A549 treated with dexamethasone at 1 μM for 4 hours (cell line): ENCODE results near the gene PIK3R4. TPM values are rescaled to one million over a fixed set of nuclear protein-coding genes. Genes with fewer than 3 reads are reported as not detected.

Experiments
- total RNA-seq: library from RNA; stranded (reverse); fragments of 200-300 nt; extraction: Qiagen RNA extraction; gene quantifications from 5 replicates; pipeline ENCODE4 v1.2.3, GENCODE V29; 2022

The PIK3R4 gene
- total RNA-seq, result 15.0 to 20.8 TPM (median 15.8 TPM) in 5 replicates

DNA sequence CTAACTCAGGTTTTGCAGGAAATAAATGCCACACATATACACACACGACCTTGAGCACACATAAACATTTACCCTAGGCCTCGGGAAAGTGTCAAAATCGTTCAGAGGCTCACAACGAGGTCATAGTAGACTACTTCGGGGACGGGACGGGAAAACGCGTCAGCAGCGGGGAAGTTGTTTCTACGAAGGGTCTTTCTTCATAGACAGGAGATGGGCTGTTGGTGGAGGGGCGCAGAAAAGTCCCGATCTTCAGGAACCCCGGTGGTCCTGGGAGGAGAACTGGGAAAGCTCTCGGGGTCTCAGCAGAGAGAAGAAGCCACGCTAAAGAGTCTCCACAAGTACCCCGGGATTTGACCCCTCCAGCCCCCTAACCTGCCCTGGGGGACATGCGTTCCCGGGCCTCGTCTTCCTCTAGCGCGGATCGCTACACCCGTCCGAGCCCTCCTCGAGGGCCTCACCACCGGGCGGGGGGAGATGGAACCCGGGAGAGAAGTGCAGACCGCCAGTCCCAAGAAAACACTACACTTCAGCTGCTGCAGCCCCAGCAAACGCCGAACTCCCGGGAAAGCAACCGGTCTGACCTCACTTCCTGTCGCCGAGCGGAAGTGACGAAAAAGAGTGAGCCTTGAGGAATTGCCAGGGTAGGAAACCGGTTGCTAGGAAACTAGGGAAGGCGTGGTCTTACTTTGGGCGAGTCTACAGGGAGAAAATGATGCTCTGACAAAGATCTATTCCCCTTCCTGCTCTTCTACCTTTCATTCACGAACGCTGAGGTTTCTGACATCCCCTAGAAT, at the start of gene PIK3R4:
TSS of gene PIK3R4 (minus strand) at position 584 of the 794 bp plus-strand sequence. CDS start 1,611 bp downstream, outside the sequence.

Other genes with a start within 250 kb of the PIK3R4 start
- not detected in 5 replicates for gene COL6A6, start 229.7 kb downstream of the PIK3R4 start, total RNA-seq
- gene ATP2C1, start 147.3 kb upstream of the PIK3R4 start, total RNA-seq, result 28.6 to 33.4 TPM (median 32.5 TPM) in 5 replicates